ENCODE measurements around the gene KCNT1.

- TF ChIP-seq, protein P1, sequence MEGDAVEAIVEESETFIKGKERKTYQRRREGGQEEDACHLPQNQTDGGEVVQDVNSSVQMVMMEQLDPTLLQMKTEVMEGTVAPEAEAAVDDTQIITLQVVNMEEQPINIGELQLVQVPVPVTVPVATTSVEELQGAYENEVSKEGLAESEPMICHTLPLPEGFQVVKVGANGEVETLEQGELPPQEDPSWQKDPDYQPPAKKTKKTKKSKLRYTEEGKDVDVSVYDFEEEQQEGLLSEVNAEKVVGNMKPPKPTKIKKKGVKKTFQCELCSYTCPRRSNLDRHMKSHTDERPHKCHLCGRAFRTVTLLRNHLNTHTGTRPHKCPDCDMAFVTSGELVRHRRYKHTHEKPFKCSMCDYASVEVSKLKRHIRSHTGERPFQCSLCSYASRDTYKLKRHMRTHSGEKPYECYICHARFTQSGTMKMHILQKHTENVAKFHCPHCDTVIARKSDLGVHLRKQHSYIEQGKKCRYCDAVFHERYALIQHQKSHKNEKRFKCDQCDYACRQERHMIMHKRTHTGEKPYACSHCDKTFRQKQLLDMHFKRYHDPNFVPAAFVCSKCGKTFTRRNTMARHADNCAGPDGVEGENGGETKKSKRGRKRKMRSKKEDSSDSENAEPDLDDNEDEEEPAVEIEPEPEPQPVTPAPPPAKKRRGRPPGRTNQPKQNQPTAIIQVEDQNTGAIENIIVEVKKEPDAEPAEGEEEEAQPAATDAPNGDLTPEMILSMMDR (IDR thresholded peaks at IDR 0.05), result no peak
- no peak for TF ChIP-seq POLR2A (IDR thresholded peaks at IDR 0.05; ENCODE audit: low read depth)
These were observed 73.9 kb downstream of the KCNT1 start for GRCh38 chr9:135775911-135776310.
